Astrocyte of the spinal cord (primary cell): ENCODE measurements around the gene ZNF286A.

ENCODE experiments used
- DNase-seq: peaks from one replicate; pipeline ENCODE4 v3.0.0; 2011; ENCODE audit warnings: low read depth, low spot score
- H3K4me3 ChIP-seq: 2 replicates; pipeline ENCODE4 v1.5.1; 2011; ENCODE audit warnings: low read depth, mild to moderate bottlenecking, low read length, moderate library complexity
- CTCF ChIP-seq: IDR thresholded peaks from 2 replicates; pipeline ENCODE4 v1.5.1; 2012; ENCODE audit warnings: low read depth, mild to moderate bottlenecking, low read length, inconsistent platforms
- in situ Hi-C: cut with HindIII; loops from 2 replicates; pipeline ENCODE4 v1.10.0; 2017; ENCODE audit warnings: low sequenced_read_pairs

ZNF286A gene

GRCh38 chr17:15657868-15658267, 41.7 kb upstream of the ZNF286A start:
- no peak overlapping the region for H3K4me3 ChIP-seq
- in situ Hi-C loops = no loop called here
- no peak for TF ChIP-seq CTCF
- DNase-seq = no peak

- no peak overlapping the region for H3K4me3 ChIP-seq
- no peak for TF ChIP-seq CTCF
- in situ Hi-C loops = no loop called here
- no peak for DNase-seq
Measured at GRCh38 chr17:15658296-15658695, 41.3 kb upstream of the ZNF286A start.

- no peak overlapping the region for H3K4me3 ChIP-seq
- DNase-seq = no peak
- no peak for TF ChIP-seq CTCF
- in situ Hi-C loops = no loop called here
Measured at GRCh38 chr17:15659236-15659635, 40.3 kb upstream of the ZNF286A start.

GRCh38 chr17:15659663-15660062, 39.9 kb upstream of the ZNF286A start:
- no peak for DNase-seq
- H3K4me3 ChIP-seq = no peak overlapping the region
- in situ Hi-C loops = no loop called here
- TF ChIP-seq CTCF = no peak

GRCh38 chr17:15660077-15660476, 39.5 kb upstream of the ZNF286A start:
- in situ Hi-C loops = no loop called here
- DNase-seq = no peak
- H3K4me3 ChIP-seq = no peak overlapping the region
- TF ChIP-seq CTCF = no peak

GRCh38 chr17:15662681-15663080, 36.9 kb upstream of the ZNF286A start:
- no peak for TF ChIP-seq CTCF
- no peak for DNase-seq
- no peak overlapping the region for H3K4me3 ChIP-seq
- in situ Hi-C loops = no loop called here

- TF ChIP-seq CTCF = no peak
- H3K4me3 ChIP-seq = no peak overlapping the region
- no peak for DNase-seq
- in situ Hi-C loops = no loop called here
Measured at GRCh38 chr17:15663176-15663575, 36.4 kb upstream of the ZNF286A start.
